Activated CD4-positive, CD25-positive, alpha-beta regulatory T cell treated with anti-CD3 and anti-CD28 coated beads, Interleukin-2, amount 50 U/mL, for 72 hours (primary cell): ENCODE data around the gene GRIN3B.

ENCODE experiments used
- DNase-seq: peaks from one replicate; pipeline ENCODE4 v3.0.0; 2021

Gene GRIN3B

DNA sequence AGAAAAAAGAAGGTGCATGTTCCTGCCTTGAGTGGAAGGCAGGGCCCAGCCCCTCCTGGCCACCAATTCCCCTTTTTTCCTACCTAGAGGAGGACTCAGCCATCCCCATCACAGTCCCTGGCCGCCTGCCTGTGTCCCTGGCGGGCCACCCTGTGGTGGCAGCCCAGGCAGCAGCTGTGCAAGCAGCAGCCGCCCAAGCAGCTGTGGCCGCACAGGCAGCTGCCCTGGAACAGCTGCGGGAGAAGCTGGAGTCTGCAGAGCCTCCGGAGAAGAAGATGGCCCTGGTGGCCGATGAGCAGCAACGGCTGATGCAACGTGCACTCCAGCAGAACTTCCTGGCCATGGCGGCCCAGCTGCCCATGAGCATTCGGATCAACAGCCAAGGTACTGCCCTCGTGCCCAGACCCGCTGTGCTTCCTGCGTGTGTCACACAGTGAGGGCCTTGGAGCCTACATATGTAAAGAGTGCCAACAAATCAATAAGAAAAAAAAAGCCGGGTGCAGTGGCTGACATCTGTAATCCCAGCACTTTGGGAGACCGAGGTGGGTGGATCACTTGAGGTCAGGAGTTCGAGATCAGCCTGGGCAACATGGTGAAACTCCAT, 33.6 kb upstream of the GRIN3B start:
- DNase-seq: no peak

DNA sequence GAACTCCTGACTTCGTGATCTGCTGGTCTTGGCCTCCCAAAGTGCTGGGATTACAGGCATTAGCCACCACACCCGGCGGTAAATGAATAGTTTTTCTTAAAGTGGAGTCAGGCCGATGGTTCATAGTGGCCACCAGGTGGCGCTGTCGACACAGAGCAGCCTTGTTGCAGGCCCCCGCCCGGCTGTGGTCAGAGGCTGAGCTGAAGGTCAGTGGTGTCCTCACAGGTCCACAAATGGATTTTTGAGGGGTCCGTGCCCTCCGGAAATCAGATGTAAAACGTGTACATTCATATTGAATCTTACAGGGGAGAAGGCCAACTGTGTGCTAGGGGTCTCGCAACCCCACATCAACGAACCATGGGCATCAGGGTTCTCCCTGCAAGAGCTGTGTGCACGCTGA, 29.5 kb upstream of the GRIN3B start:
- DNase-seq: peak; percentile 49

DNA sequence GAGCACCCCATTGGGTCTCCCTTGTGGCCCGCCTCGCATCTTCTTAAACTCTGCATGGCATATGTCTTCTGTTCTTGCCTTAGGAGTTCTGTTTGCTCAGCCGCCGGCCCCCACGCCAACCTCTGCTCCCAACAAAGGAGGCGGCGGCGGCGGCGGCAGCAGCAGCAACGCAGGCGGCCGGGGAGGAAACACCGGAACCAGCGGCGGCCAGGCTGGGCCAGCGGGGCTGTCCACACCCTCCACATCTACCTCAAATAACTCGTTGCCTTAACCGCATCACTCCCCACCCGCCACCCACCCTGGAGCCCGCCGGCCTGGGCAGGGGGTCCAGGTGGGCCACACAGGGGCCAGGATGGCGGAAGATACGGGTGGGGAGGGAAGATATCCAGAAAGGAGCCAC, 28.4 kb upstream of the GRIN3B start:
- DNase-seq: no peak

DNA sequence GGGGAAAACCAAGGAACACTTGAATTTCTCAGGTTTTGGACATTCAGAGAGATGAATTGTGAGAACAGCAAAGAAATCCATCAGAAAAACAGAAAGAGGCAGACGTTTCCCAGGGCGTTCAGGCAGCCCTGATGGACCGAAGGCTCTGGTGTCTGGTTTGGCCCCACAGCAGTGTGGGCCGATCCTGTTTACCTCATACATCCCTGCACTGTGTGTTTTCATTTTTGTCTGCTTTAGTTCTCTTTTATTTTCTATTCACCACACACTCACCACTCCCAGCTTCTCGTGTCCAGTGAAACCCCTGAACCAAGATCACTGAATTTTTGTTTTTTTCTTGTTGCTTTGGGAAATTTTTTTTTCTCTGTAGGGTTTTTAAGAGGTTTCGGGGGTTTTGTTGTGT, 27.9 kb upstream of the GRIN3B start:
- no peak for DNase-seq

DNA sequence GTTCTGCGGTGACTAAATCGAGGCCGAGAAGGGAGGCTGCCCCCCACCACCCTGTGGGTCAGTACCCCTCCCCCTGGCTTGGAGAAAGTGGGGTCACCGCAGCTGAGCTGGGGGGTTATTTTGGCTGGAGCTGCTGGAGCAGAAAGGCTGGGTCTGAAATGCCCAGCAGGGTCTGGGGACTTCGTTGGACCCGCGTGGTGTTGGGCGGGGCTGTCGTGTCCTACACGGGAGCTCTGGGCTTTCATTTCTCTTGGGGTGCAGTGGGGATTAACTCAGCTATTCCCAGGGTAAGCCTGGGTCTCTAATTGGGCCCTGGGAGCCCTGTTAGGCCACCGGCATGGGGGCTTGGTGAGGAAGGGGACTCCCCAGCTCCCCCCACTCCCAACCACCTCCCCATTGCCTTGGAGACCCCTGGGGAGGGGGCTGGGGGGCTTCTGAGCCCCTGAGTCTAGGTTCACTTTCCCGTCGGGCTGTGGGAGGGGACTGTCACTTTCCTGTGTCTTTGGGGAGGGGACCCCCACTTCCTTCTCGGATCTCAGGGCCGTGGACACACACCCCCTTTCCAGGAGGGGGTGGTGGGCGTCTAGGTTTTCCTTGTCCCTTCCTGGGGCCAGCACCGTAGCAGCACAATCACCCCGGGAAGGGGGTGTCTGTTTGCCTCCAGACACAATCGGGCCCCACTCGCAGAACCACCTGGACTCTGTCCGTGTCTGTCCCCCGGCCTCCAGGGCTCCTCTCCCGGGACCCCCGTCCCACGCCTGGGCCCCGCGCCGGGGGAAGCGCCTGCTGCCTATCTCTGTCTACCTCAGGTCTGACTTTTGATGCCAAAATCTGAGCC, 26.3 kb upstream of the GRIN3B start:
- no peak for DNase-seq

DNA sequence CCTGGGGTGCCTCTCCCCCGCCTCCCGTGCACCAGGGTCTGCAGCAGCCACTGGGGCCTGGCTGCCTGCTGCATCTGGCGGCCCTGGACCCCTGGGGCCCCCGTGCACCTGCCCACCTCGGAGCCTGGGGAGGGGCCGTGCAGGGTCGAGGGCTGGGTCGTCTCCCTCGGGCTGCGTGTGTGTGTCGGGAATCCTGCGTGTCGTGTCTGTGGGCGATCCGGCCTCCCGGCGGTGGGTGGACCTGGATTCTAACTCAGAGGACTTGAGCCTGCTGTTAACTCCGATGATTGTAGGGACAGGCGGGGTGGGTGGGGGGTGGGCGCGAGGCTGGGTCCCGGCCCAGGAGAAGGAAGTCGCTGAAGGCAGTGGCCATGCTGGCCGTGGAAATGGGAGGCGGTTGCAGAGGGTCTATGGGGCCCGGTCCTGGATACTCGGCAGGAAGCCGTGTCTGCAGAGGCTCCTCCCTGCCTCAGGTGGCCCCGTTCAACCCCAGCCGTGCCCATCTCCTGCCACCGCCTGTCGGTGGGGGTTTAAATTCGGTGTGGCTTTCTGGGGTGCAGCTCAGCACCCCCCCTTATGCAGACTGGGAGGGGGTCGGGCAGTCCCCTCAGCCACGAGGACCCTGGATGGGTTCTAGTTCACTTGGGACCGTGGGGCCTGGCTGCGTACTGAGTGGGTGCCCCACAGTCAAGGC, 25.5 kb upstream of the GRIN3B start:
- no peak for DNase-seq

DNA sequence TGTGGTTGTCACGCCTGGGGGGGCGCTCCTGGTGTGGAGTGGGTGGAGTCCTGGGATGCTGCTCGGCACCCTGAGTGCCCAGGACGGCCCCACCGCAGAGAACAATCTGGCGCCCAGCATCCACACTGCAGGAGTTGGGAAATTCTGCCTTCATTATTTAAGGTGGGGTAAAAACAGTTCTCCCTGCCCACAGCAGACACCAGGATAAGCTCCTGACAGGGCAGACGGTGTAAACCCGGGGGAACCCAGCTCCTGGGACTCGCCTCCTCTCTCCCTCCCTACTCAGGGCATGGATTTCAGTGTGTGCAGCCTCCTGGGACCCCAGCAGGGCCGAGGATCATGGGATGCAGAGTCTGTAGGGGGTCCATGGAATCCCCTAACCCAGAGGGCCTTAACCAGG, 23.7 kb upstream of the GRIN3B start:
- DNase-seq: no peak

DNA sequence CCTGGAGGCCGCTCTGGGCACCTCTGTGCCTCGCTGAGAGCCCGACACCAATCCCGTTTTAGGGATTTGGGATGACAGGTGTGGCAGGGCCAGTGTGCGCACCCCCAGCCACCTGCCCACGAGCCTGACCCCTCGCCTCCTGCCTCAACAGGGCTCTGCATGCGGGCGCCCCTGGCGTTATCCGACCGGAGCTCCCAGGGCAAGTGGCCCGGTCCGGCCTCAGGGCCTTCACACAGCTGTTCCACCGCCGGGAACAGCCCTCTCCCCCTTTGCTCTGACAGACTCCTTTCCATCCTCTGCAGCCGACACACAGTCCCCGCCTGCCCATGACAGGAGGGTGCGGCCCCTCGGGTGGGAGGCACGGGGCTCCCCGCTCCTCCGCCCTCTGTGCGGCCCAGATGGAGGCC, 23.2 kb upstream of the GRIN3B start:
- DNase-seq: no peak

DNA sequence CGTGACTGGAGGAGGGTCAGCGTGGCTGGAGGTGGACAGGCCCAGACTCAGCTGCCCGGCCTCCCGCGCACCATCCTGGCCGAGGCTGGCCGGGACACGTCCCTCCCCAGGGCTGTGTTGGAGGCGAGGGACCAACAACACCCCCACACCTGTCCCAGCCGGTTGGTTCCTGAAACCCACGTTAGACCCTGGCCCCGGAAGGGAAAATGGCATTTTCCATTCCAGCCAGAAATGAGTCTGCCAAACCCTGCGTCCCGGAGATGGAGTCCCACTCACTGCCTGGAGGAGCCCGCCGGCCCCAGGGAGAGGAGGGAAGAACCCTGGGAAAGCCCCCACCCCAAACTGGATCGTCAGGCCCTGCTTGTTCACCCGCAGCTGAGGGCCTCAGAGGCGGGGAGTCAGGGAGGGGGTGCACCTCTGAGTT, 20.9 kb upstream of the GRIN3B start:
- DNase-seq: no peak

DNA sequence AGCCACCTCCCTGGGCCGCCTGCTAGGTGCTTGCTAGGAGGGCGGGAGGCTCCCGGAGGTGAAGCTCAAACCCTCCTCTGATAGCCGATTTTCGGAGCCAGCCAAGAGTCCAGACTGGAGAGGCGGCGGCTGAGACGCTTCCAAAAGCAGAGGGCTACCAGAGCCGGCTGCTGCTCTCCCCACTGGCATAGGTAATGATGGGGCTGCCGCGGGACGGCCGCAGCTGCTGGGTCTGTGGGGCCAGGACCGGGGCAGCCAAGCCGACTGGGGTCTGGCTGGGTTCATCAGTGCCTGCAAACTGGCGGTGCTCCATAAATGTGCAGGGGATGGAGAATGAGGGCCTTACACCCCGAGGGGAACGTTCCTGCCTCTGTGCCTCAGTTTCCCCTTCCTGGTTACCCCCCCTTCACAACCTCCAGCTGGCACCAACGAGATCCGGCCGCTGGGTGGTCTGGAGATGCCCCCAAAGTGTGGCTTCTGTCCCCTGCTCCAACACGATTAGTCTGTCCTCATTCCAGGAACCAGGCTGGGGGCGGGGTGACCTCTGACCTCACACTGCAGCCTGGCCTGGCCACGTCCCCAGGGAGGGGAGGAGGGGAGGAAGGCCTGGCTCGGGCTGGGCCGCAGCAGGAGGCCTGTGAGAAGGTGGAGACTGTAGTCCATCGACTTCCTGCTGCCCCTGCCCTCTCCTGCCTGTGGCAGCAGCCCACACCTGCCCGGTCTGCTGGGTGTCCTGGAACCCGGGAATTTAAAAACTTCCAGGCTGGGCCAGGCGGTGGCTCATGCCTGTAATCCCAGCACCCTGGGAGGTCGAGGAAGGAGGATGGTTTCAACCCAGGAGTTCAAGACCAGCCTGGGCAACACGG, 19.9 kb upstream of the GRIN3B start:
- DNase-seq: no peak

DNA sequence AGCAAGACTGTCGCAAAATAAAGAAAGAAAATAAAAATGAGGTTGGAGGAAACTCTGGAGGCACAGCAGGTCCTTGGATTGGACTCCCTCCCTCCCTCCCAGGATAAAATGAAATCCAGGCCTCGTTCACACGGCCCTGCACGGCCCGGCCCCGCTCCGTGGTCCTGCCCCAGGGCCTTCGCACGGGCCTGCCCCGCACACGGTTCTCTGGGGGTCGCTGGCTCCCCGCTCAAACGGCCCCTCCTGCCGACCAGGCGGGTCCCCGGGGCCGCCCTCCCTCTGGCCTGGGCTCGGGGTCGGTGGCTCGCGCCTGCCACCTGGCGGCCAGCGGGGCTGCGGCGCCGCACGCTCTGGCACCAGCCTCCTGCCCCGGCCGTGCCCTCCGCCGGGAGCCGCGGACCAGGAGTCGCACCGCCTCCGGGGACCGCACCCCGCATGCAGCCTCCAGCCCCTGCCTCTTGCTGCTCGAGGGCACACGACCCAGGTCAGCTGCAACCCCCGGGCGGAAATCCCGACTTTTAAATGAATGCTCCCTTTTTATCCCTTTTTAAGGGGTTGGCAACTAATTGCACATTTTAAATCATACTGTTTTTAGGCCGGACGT, 17.6 kb upstream of the GRIN3B start:
- DNase-seq: peak; percentile 87

DNA sequence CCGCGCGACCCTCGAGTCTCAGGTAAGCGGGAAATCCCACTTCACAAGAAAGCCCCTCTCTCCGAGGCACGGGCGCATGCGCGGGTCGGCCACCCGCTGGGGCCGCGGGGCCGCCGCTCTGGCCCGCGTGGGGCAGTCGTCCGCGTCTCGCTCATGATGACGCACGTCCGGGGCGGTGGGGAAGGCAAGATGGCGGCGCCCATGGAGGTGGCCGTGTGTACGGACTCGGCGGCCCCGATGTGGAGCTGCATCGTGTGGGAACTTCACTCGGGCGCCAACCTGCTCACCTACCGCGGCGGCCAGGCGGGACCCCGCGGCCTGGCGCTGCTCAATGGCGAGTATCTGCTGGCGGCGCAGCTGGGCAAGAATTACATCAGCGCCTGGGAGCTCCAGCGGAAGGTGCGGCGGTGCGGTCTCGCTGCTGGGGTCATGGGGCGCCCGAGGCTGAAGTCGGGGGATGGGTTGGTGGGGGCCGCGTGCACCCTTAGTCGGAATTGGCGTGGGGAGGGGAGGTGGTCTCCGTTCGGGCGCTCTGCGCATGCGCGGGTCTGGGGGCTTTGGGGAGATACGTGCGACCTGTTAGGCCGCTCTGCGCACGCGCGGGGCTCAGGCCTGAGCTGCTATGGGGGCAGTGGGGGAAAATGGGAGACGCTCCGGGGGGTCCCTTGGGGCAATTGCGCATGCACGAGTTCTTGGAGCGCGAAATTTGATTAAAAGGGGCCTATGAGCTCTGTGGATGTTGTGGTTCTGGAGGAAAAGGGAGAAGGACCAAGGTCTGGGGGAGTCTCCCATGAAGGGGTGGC, 15.9 kb upstream of the GRIN3B start, which contains the start of gene WDR18:
Gene WDR18 (plus strand): TSS at position 181 of the 803 bp plus-strand sequence. CDS start 9 bp downstream, at position 190.
- DNase-seq: peak; percentile 90

DNA sequence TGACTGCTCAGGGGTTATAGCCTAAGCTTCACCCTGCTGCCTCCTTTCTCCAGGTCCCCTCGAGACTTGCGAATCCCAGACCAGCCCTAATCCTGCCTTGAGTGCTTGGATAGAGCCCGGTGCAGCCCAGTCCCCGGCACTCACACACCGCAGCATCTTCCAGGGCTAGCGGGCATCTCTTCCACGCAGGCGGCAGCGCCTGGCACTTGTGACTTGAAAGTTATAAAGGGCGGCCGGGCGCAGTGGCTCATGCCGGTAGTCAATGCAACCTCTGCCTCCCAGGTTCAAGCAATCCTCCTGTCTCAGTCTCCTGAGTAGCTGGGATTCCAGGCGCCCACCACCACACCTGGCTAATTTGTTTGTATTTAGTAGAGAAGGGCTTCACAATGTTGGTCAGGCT, 14.1 kb upstream of the GRIN3B start:
- DNase-seq: no peak

DNA sequence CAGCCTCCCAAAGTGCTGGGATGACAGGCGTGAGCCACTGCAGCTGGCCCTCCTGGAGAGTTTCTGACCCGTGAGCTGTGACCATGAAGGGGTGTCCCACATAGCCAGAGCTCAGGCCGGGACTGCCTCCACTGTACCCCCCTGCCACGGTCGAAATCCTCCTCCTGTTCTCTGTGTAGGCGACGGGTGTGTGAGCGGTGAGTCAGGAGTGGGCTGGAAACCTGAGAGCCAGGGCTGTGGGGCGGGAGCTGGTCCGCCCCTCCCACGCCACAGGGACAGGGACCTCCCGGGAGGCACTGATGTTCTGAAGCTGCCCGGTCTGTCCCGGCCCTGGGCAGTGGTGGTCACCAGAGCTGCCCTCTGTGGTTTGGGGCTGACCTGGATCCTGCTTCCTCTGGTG, 12.1 kb upstream of the GRIN3B start:
- no peak for DNase-seq

DNA sequence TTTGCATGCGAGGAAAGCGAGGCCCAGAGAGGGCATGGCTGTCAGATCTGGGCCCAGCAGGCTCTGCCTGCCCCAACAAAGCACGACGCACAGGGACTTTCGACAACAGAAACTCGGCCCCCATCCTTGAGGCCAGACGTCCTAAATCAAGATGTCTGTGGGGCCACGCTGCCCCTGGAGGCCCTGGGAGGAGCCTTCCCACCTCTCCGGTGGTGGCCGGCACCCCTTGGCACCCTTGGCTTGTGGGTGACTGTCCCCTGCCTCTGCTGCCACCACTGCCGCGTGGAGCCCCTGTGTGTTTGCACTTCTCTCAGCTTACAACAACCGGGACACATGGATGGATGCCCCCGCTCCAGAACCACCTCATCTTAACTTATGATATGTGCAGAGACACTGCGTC, 11.7 kb upstream of the GRIN3B start:
- DNase-seq: no peak

DNA sequence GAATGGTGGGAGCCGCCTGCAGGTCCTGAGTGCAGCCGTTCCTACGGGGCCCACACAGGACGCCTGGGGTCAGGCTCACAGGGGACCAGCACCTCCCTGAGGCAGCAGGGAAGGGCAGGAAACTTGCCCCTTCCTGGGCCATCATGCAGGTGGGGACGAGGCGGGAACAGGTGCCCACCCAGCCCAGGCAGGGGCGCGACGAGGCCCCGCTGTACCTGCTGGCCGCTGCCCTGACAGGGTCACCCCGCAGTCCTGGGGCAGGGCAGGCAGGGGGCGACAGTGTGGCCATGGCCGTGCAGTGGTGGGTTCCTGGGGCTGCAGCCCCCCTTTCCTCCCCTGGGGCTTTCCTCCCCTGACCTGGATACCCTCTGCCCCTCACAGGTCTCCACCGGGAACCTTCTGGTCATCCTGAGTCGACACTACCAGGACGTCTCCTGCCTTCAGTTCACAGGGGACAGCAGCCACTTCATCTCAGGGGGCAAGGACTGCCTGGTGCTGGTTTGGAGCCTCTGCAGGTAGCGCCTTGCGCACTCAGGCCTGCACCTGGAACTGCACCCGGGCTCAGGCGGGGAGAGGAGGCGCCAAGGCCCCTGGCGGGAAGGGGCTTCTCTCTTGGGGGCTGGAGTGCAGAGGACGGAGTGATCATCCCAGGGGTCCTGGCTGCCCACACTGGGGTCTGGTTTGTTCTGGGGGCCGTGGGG, 10.7 kb upstream of the GRIN3B start:
- no peak for DNase-seq

DNA sequence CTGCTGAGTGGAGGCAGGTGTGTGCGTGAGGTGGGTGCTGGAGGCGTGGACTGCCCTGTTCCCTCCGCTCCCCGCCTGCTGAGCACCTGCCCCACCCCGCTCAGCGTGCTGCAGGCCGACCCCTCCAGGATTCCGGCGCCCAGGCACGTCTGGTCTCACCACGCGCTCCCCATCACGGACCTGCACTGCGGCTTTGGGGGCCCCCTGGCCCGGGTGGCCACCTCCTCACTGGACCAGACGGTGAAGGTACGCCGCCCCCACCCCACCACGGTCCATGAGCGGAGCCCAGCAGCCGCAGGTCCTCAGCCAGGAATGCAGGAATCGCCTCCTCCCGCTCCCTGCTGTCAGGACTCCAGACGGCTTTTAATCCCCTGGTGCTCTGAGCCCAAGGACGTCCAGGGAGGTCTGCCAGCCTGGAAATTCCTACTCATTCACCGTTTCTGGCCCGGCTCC, 10.1 kb upstream of the GRIN3B start:
- no peak for DNase-seq

DNA sequence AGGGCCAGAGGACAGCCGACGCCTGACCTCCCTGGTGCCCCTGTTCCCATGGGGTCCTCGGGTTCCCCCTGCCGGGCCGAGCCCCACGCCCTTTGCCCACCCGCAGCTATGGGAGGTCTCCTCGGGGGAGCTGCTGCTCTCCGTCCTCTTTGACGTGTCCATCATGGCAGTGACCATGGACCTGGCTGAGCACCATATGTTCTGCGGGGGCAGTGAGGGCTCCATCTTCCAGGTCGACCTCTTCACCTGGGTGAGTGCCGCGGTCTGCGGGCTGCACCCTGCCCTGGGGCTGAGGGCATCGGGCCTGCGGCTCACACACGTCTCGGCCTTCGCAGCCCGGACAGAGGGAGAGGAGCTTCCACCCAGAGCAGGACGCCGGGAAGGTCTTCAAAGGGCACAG, 9.5 kb upstream of the GRIN3B start:
- no peak for DNase-seq

DNA sequence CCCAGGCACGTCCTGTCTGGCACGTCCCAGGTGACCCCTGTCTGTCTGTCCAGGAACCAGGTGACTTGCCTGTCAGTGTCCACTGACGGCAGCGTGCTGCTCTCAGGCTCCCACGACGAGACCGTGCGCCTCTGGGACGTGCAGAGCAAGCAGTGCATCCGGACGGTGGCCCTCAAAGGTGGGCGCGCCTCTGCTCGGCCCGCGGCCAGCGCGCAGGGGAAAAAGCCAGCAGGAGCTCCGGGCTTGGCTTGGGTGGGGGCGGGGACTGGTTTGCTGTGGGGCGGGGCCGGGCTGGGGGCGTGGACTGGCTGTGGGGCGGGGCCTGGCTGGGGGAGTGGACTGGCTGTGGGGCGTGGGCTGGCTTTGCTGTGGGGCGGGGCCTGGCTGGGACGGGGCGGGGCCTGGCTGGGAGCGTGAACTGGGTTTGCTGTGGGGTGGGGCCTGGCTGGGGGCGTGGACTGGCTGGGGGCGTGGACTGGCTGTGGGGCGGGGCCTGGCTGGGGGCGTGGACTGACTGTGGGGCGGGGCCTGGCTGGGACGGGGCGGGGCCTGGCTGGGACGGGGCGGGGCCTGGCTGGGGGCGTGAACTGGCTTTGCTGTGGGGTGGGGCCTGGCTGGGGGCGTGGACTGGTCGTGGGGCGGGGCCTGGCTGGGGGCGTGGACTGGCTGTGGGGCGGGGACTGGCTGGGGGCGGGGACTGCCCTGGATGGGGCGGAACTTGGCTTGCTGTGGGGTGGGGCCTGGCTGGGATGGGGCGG, 8.9 kb upstream of the GRIN3B start:
- DNase-seq: peak; percentile 55
